Endothelial cell of umbilical vein (primary cell): ENCODE measurements around the gene ADAMTS17. TPM values are rescaled to one million over a fixed set of nuclear protein-coding genes. Genes with fewer than 3 reads are reported as not detected.

ENCODE experiments used
- BruUV-seq: library from RNA; stranded (reverse); fragments of 400-500 nt; replicated peaks from 2 replicates; lab custom pipeline; 2021; lab: Mats Ljungman, UMichigan
- CTCF ChIA-PET: fragments of 300-600, 350-600 bp; sonication (Branson Sonifier 250); formaldehyde crosslinking; loops from one replicate; lab custom pipeline; 2021; ENCODE audit warnings: antibody characterized with exemption, inconsistent platforms; lab: Charles Lee
- POLR2A ChIA-PET: fragments of 300-600, 350-600 bp; sonication (Branson Sonifier 250); formaldehyde crosslinking; loops from one replicate; lab custom pipeline; 2021; ENCODE audit warnings: antibody characterized with exemption, inconsistent platforms; lab: Charles Lee
- DNase-seq: peaks from one replicate; pipeline ENCODE4 v3.0.0-alpha.2; 2011; ENCODE audit warnings: low read depth, low spot score
- FAIRE-seq: peaks from 2 replicates; lab custom pipeline; 2011; peaks lifted over from hg19 to GRCh38; lab: Jason Lieb, UNC
- H2AFZ ChIP-seq: 2 replicates; pipeline ENCODE4 v1.6.0; 2012; ENCODE audit warnings: low read depth, low read length, control low read depth, inconsistent platforms
- H3K27ac ChIP-seq: 2 replicates; pipeline ENCODE4 v1.5.1; 2011; ENCODE audit warnings: low read depth, mild to moderate bottlenecking, control low read depth, low read length, moderate library complexity; ENCODE audit not compliant: insufficient read depth
- H3K27me3 ChIP-seq, 2 experiments: 2 replicates each; pipeline versions ENCODE4 v1.6.0 to v1.6.1; 2011; ENCODE audit warnings: low read length in 2 of 2, mixed read lengths in 1 of 2; ENCODE audit not compliant: control insufficient read depth in 2 of 2, insufficient read depth in 2 of 2
- H3K36me3 ChIP-seq, 2 experiments: 2 replicates in 1 of 2; 3 replicates in 1 of 2; pipeline ENCODE4 v1.5.1; 2011; ENCODE audit warnings: low read length in 2 of 2, mild to moderate bottlenecking in 1 of 2, moderate library complexity in 1 of 2; ENCODE audit not compliant: control insufficient read depth in 2 of 2, insufficient read depth in 2 of 2; ENCODE audit errors: extremely low read depth in 1 of 2
- H3K4me1 ChIP-seq: 3 replicates; pipeline ENCODE4 v1.5.1; 2011; ENCODE audit warnings: mild to moderate bottlenecking, low read length; ENCODE audit not compliant: control insufficient read depth, insufficient read depth; ENCODE audit errors: extremely low read depth
- H3K4me2 ChIP-seq: 2 replicates; pipeline ENCODE4 v1.6.1; 2011; ENCODE audit warnings: low read length, control low read depth, mixed read lengths; ENCODE audit not compliant: insufficient read depth
- H3K4me3 ChIP-seq, 3 experiments: fragments of 200-600 bp in 1 of 3; sonication (generic), shearing (Covaris generic) in 1 of 3; replicated peaks in 1 of 3; 2 replicates each; pipeline ENCODE4 v1.5.1; 2011 to 2016; ENCODE audit warnings: control low read depth in 3 of 3, low read length in 3 of 3, mild to moderate bottlenecking in 2 of 3, inconsistent platforms in 1 of 3, low read depth in 1 of 3, moderate library complexity in 1 of 3; ENCODE audit not compliant: insufficient read depth in 1 of 3
- H3K79me2 ChIP-seq: 2 replicates; pipeline ENCODE4 v1.6.0; 2012; ENCODE audit warnings: low read length, inconsistent platforms; ENCODE audit not compliant: control insufficient read depth, insufficient read depth
- H3K9ac ChIP-seq: replicated peaks from 2 replicates; pipeline ENCODE3; 2011; ENCODE audit warnings: low read length, control low read depth; ENCODE audit not compliant: insufficient read depth; ENCODE audit errors: extremely low read depth
- H3K9me1 ChIP-seq: replicated peaks from 3 replicates; pipeline ENCODE4 v1.6.0; 2011; ENCODE audit warnings: mild to moderate bottlenecking, low read length; ENCODE audit not compliant: control insufficient read depth, insufficient read depth; ENCODE audit errors: extremely low read depth
- H3K9me3 ChIP-seq: replicated peaks from 2 replicates; pipeline ENCODE4 v1.5.1; 2012; ENCODE audit warnings: low read length, inconsistent platforms; ENCODE audit not compliant: control insufficient read depth, insufficient read depth
- H4K20me1 ChIP-seq: replicated peaks from 2 replicates; pipeline ENCODE3; 2011; ENCODE audit warnings: mild to moderate bottlenecking, low read length; ENCODE audit not compliant: control insufficient read depth, insufficient read depth; ENCODE audit errors: extremely low read depth
- CTCF ChIP-seq, 2 donors: IDR thresholded peaks; 1 replicate in 1 of 2; 2 replicates in 1 of 2; pipeline ENCODE4 v1.5.1; 2011; ENCODE audit warnings: low read length in 2 of 2, mild to moderate bottlenecking in 2 of 2, moderate library complexity in 2 of 2, control low read depth in 1 of 2, inconsistent platforms in 1 of 2, low read depth in 1 of 2; ENCODE audit not compliant: insufficient read depth in 1 of 2; ENCODE audit errors: extremely low read depth in 1 of 2
- EZH2 ChIP-seq: IDR thresholded peaks from 2 replicates; pipeline ENCODE4 v1.6.1; 2012; ENCODE audit warnings: borderline replicate concordance, low read depth, mild to moderate bottlenecking, moderate library complexity, low read length, inconsistent platforms; ENCODE audit not compliant: severe bottlenecking
- FOS ChIP-seq: IDR thresholded peaks from 2 replicates; pipeline ENCODE4 v1.6.1; 2011; ENCODE audit warnings: mild to moderate bottlenecking, low read length, moderate library complexity, borderline replicate concordance; ENCODE audit not compliant: insufficient read depth
- GATA2 ChIP-seq: IDR thresholded peaks from 2 replicates; pipeline ENCODE4 v1.7.0; 2011; ENCODE audit warnings: low read depth, mild to moderate bottlenecking, moderate library complexity, mixed read lengths, low read length; ENCODE audit not compliant: insufficient read length, insufficient read depth
- JUN ChIP-seq: IDR thresholded peaks from 2 replicates; pipeline ENCODE4 v1.6.1; 2011; ENCODE audit warnings: borderline replicate concordance, low read depth; ENCODE audit not compliant: insufficient read length, insufficient read depth
- MAX ChIP-seq: IDR thresholded peaks from 2 replicates; pipeline ENCODE4 v1.6.1; 2011; ENCODE audit not compliant: insufficient read depth, insufficient read length
- MYC ChIP-seq: IDR thresholded peaks from one replicate; pipeline ENCODE4 v1.6.1; 2011; ENCODE audit warnings: mild to moderate bottlenecking, low read depth, low read length
- POLR2A ChIP-seq: IDR thresholded peaks from 2 replicates; pipeline ENCODE4 v1.6.1; 2012; ENCODE audit warnings: low read depth, mild to moderate bottlenecking, control low read depth, low read length
- POLR2AphosphoS5 ChIP-seq: IDR thresholded peaks from 2 replicates; pipeline ENCODE4 v1.6.1; 2012; ENCODE audit warnings: low read depth, mild to moderate bottlenecking, control low read depth, low read length, moderate library complexity; ENCODE audit not compliant: insufficient read depth
- dilution Hi-C: fragments of 300-500 bp; cut with MboI; formaldehyde crosslinking; loops from one replicate; pipeline ENCODE4 v1.15.0; 2019; ENCODE audit warnings: low sequenced_read_pairs; ENCODE audit not compliant: extremely low pct_ligation_motif_present
- intact Hi-C: fragments of 100-400 bp; cut with micrococcal nuclease; formaldehyde crosslinking; loops from one replicate; pipeline ENCODE4 v1.10.0; 2022
- polyA plus RNA-seq, 4 experiments: library from polyadenylated mRNA; depleted of rRNA in 3 of 4; stranded (reverse) in 3 of 4; unstranded in 1 of 4; fragments of >200 nt; gene quantifications; 2 replicates each; pipeline versions ENCODE4 v1.2.1 to v1.2.3, GENCODE V29; 2011 to 2012; ENCODE audit warnings: missing spikeins in 1 of 4
- total RNA-seq: library from RNA; stranded (reverse); gene quantifications from 2 replicates; pipeline ENCODE4 v1.2.3, GENCODE V29; 2021

ADAMTS17 gene
- total and polyA plus RNA-seq, 2 donors (not counting 3 experiments of a cell fraction or from before 2014, with no cell fraction given), result 0.12 TPM; not detected in 1

GRCh38 chr15:99984491-99985243 lies 357.1 kb downstream of the ADAMTS17 start:
- ChIA-PET CTCF (no interaction called here), POLR2A (no interaction called here)
- dilution Hi-C loops, result no loop called here
- Histone ChIP-seq H2AFZ (no peak overlapping the region), H3K4me1 (no peaks in the 10 kb centered on the region), H3K79me2 (no peaks in the 10 kb centered on the region), H3K27me3 (no peaks in the 10 kb centered on the region), H3K36me3 (no peaks in the 10 kb centered on the region), H3K27ac (no peak overlapping the region), H3K9ac (no peak overlapping the region), H3K4me3 (no peak overlapping the region), H3K4me2 (no peak overlapping the region), H3K9me1 (no peaks in the 10 kb centered on the region), H4K20me1 (no peaks in the 10 kb centered on the region), H3K9me3 (no peaks in the 10 kb centered on the region)
- intact Hi-C loops, result no loop called here
- FAIRE-seq, result no peak
- BruUV-seq, result no TSS peak
- no peak for TF ChIP-seq EZH2
- no peak for DNase-seq

DNA sequence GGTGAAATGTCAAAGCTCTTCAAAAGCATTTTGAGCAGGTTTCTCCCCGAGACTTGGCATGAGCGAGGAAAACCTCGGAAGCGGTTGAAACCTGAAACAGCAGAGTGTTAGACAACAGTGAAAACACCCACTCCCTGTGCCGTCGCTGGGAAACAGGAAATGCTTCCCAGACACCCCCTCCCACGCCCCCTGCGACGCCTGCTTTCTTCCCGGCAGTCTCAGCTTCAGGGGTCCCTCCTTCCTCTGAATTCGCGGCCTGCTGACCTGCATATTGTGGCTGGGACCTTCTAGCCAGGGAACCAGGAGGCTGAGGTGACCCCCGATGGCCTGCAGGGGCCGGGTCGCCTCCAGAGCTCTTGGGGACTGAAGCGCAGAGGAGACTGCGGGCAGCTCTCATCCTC lies 357.9 kb downstream of the ADAMTS17 start:
- Histone ChIP-seq H3K4me2 (no peak overlapping the region), H3K9ac (no peak overlapping the region), H3K9me1 (no peaks in the 10 kb centered on the region), H3K27ac (no peak overlapping the region), H3K27me3 (no peaks in the 10 kb centered on the region), H2AFZ (no peak overlapping the region), H3K9me3 (no peaks in the 10 kb centered on the region), H3K4me1 (no peaks in the 10 kb centered on the region), H3K36me3 (no peaks in the 10 kb centered on the region), H4K20me1 (no peaks in the 10 kb centered on the region), H3K79me2 (no peaks in the 10 kb centered on the region), H3K4me3 (no peak overlapping the region)
- TF ChIP-seq GATA2 (no peak), JUN (no peak), POLR2A (no peak), POLR2AphosphoS5 (no peak), CTCF (IDR thresholded peaks at IDR 0.05; ENCODE audit: extremely low read depth in 1 of 2, insufficient read depth in 1 of 2, low read depth in 1 of 2, low read length in 2 of 2) (no peak), MAX (no peak), EZH2 (no peak), MYC (no peak), FOS (no peak)
- no peak for DNase-seq
- no TSS peak for BruUV-seq
- intact Hi-C loops, result no loop called here
- CTCF ChIA-PET, result no interaction called here
- POLR2A ChIA-PET, result no interaction called here
- no peak for FAIRE-seq
- dilution Hi-C loops, result no loop called here
